ENCODE results near the gene ACOX2.

The ACOX2 gene

GRCh38 chr3:58502872-58503271 is 34.1 kb downstream of the ACOX2 start:
- DNase-seq (ENCODE audit: low read depth in 2 of 2), result no peak

- no peak for DNase-seq (ENCODE audit: low read depth in 2 of 2)
Observed at GRCh38 chr3:58497097-58497496, 39.9 kb downstream of the ACOX2 start.

- no peak for DNase-seq (ENCODE audit: low read depth in 2 of 2)
Observed at GRCh38 chr3:58496206-58496857, 40.7 kb downstream of the ACOX2 start.

GRCh38 chr3:58495101-58495500 is 41.9 kb downstream of the ACOX2 start:
- no peak for DNase-seq (ENCODE audit: low read depth in 2 of 2)

- no peak for DNase-seq (ENCODE audit: low read depth in 2 of 2)
Observed at GRCh38 chr3:58494107-58494506, 42.9 kb downstream of the ACOX2 start.

- DNase-seq (ENCODE audit: low read depth in 2 of 2), result peak in 1 of 2 donors; percentile 15
Observed at GRCh38 chr3:58492494-58492905, 44.5 kb downstream of the ACOX2 start.

GRCh38 chr3:58491506-58492402 is 45.2 kb downstream of the ACOX2 start, which contains the start of gene KCTD6:
Gene KCTD6, plus strand, starts transcription at chr3:58492096. Its CDS starts 6,660 bp downstream, at chr3:58498756.
- DNase-seq (ENCODE audit: low read depth in 2 of 2), result peak; percentile 81 to 89

- no peak for DNase-seq (ENCODE audit: low read depth in 2 of 2)
Observed at GRCh38 chr3:58490860-58491501, 46.0 kb downstream of the ACOX2 start.

- no peak for DNase-seq (ENCODE audit: low read depth in 2 of 2)
Observed at GRCh38 chr3:58488967-58489366, 48.0 kb downstream of the ACOX2 start.

- no peak for DNase-seq (ENCODE audit: low read depth in 2 of 2)
Observed at GRCh38 chr3:58487140-58487886, 49.7 kb downstream of the ACOX2 start.

- DNase-seq (ENCODE audit: low read depth in 2 of 2), result no peak
Observed at GRCh38 chr3:58485801-58486435, 51.1 kb downstream of the ACOX2 start.

GRCh38 chr3:58484722-58485069 is 52.3 kb downstream of the ACOX2 start:
- DNase-seq (ENCODE audit: low read depth in 2 of 2), result no peak

- no peak for DNase-seq (ENCODE audit: low read depth in 2 of 2)
Observed at GRCh38 chr3:58484045-58484721, 52.8 kb downstream of the ACOX2 start.

- DNase-seq (ENCODE audit: low read depth in 2 of 2), result no peak
Observed at GRCh38 chr3:58482917-58483636, 53.9 kb downstream of the ACOX2 start.

- no peak for DNase-seq (ENCODE audit: low read depth in 2 of 2)
Observed at GRCh38 chr3:58480309-58480708, 56.7 kb downstream of the ACOX2 start.

- DNase-seq (ENCODE audit: low read depth in 2 of 2), result no peak
Observed at GRCh38 chr3:58478781-58479180, 58.2 kb downstream of the ACOX2 start.

- no peak for DNase-seq (ENCODE audit: low read depth in 2 of 2)
Observed at GRCh38 chr3:58474967-58475578, 61.9 kb downstream of the ACOX2 start.

GRCh38 chr3:58474348-58474911 is 62.6 kb downstream of the ACOX2 start:
- no peak for DNase-seq (ENCODE audit: low read depth in 2 of 2)

- no peak for DNase-seq (ENCODE audit: low read depth in 2 of 2)
Observed at GRCh38 chr3:58473275-58473674, 63.7 kb downstream of the ACOX2 start.

Data from stimulated activated CD4-positive, alpha-beta T cell treated with anti-CD3 and anti-CD28 coated beads, Interleukin-1b, Interleukin-23, amount 100 ng/mL, for 4 hours (primary cell).